ENCODE results near the gene LYPD6B. TPM values are rescaled to one million over a fixed set of nuclear protein-coding genes. Genes with fewer than 3 reads are reported as not detected.

The LYPD6B gene
- polyA plus RNA-seq, 1 of the 3 experiments (the other 2 are of a cell fraction), result 18.2 TPM

GRCh38 chr2:149189769-149190168 is 151.3 kb downstream of the LYPD6B start:
- Histone ChIP-seq H3K9me2 (no peaks in the 10 kb centered on the region), H3F3A (replicated peaks; ENCODE audit: insufficient read depth) (no peaks in the 10 kb centered on the region), H3K79me2 (ENCODE audit: insufficient read depth) (no peaks in the 10 kb centered on the region), H4K20me1 (ENCODE audit: insufficient read depth) (no peaks in the 10 kb centered on the region), H3K9me3 (no peaks in the 10 kb centered on the region), H3K27ac (ENCODE audit: low read depth in 2 of 2, low read length in 1 of 2) (no peak overlapping the region), H3K9ac (no peak overlapping the region), H3K4me3 (ENCODE audit: low read depth in 2 of 2, low read length in 1 of 2) (no peak overlapping the region), H3K27me3 (ENCODE audit: insufficient read depth) (no peaks in the 10 kb centered on the region), H3K4me2 (no peak overlapping the region), H3K36me3 (replicated peaks in 1 of 2; ENCODE audit: control insufficient read depth in 1 of 2, insufficient read depth in 2 of 2, low read length in 1 of 2) (no peaks in the 10 kb centered on the region), H2AFZ (ENCODE audit: low read depth) (no peak overlapping the region), H3K4me1 (ENCODE audit: control insufficient read depth in 1 of 2, insufficient read depth in 2 of 2, low read depth in 1 of 2, low read length in 1 of 2) (peaks cover 0 to 12% of the 10 kb centered on the region in 2 experiments; a peak in 1 of 4 replicates)
- DNase-seq, result no peak
- TF ChIP-seq REST (IDR thresholded peaks at IDR 0.05; ENCODE audit: low read depth, low read length), result no peak
- no peak for TF ChIP-seq GATA2 (CRISPR knock-in tag; IDR thresholded peaks at IDR 0.05)
- POLR2A ChIA-PET, result no interaction called here
- CTCF ChIA-PET, result interaction anchor here (0.9 kb wide), 1 partner anchor 172 kb away, joined by 3 read pairs; no protein-coding TSS in a partner anchor

DNA sequence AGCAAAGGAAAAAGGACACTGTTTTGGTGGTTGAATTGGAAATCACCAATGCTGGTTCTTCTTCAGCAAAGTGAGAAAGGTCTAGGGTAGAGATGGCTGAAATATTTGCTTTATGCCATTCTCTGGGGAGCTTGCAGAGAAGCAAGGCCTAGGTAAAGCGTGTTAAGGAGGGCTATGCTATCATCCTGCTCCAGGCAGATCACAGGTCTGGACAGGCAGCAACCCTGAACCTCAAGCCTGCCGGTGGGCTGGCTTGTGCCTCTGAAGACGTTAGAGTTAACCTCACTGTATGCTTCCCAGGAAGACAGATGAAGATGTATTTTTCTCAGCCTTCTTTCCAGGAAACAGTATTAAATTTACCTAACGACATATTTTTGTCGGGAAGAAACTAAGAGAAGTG is 153.4 kb downstream of the LYPD6B start:
- H3K79me2 ChIP-seq (ENCODE audit: insufficient read depth), result no peaks in the 10 kb centered on the region
- no peak overlapping the region for H3K27ac ChIP-seq (ENCODE audit: low read depth in 2 of 2, low read length in 1 of 2)
- no peak for DNase-seq
- no peaks in the 10 kb centered on the region for H3K9me2 ChIP-seq
- no peak overlapping the region for H2AFZ ChIP-seq (ENCODE audit: low read depth)
- POLR2A ChIA-PET, result no interaction called here
- H3K9ac ChIP-seq, result no peak overlapping the region
- CTCF ChIA-PET, result no interaction called here
- TF ChIP-seq TCF12 (IDR thresholded peaks at IDR 0.05), result no peak
- TF ChIP-seq JUND (IDR thresholded peaks at IDR 0.05), result no peak
- no peak for TF ChIP-seq MEF2A (IDR thresholded peaks at IDR 0.05; ENCODE audit: borderline replicate concordance, low read depth)
- no peak for TF ChIP-seq FOXJ3 (CRISPR knock-in tag; IDR thresholded peaks at IDR 0.05)
- TF ChIP-seq, protein P1, sequence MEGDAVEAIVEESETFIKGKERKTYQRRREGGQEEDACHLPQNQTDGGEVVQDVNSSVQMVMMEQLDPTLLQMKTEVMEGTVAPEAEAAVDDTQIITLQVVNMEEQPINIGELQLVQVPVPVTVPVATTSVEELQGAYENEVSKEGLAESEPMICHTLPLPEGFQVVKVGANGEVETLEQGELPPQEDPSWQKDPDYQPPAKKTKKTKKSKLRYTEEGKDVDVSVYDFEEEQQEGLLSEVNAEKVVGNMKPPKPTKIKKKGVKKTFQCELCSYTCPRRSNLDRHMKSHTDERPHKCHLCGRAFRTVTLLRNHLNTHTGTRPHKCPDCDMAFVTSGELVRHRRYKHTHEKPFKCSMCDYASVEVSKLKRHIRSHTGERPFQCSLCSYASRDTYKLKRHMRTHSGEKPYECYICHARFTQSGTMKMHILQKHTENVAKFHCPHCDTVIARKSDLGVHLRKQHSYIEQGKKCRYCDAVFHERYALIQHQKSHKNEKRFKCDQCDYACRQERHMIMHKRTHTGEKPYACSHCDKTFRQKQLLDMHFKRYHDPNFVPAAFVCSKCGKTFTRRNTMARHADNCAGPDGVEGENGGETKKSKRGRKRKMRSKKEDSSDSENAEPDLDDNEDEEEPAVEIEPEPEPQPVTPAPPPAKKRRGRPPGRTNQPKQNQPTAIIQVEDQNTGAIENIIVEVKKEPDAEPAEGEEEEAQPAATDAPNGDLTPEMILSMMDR (IDR thresholded peaks at IDR 0.05), result no peak
- TF ChIP-seq FOXM1 (IDR thresholded peaks at IDR 0.05; ENCODE audit: low read depth), result no peak
- TF ChIP-seq FOSL2 (IDR thresholded peaks at IDR 0.05; ENCODE audit: borderline replicate concordance, low read depth), result no peak
- no peak for TF ChIP-seq TEAD4 (IDR thresholded peaks at IDR 0.05; ENCODE audit: borderline replicate concordance, insufficient read depth)
- TF ChIP-seq, protein P2, sequence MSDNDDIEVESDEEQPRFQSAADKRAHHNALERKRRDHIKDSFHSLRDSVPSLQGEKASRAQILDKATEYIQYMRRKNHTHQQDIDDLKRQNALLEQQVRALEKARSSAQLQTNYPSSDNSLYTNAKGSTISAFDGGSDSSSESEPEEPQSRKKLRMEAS (IDR thresholded peaks at IDR 0.05; ENCODE audit: low read depth), result no peak
- no peak for TF ChIP-seq RFX5 (IDR thresholded peaks at IDR 0.05; ENCODE audit: low read length)
- no peak for TF ChIP-seq POLR2AphosphoS5 (IDR thresholded peaks at IDR 0.05; ENCODE audit: low read depth, low read length)
- TF ChIP-seq NRF1 (IDR thresholded peaks at IDR 0.05; ENCODE audit: low read depth, low read length), result no peak
- no peak for TF ChIP-seq NFIC (IDR thresholded peaks at IDR 0.05; ENCODE audit: borderline replicate concordance)
- no peak for TF ChIP-seq GABPA (IDR thresholded peaks at IDR 0.05; ENCODE audit: low read depth)
- no peak for TF ChIP-seq PBX3 (IDR thresholded peaks at IDR 0.05)
- TF ChIP-seq, protein P3, sequence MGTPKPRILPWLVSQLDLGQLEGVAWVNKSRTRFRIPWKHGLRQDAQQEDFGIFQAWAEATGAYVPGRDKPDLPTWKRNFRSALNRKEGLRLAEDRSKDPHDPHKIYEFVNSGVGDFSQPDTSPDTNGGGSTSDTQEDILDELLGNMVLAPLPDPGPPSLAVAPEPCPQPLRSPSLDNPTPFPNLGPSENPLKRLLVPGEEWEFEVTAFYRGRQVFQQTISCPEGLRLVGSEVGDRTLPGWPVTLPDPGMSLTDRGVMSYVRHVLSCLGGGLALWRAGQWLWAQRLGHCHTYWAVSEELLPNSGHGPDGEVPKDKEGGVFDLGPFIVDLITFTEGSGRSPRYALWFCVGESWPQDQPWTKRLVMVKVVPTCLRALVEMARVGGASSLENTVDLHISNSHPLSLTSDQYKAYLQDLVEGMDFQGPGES (IDR thresholded peaks at IDR 0.05; ENCODE audit: low read depth, low read length), result no peak
- H3K36me3 ChIP-seq (replicated peaks in 1 of 2; ENCODE audit: control insufficient read depth in 1 of 2, insufficient read depth in 2 of 2, low read length in 1 of 2), result no peaks in the 10 kb centered on the region
- no peaks in the 10 kb centered on the region for H3F3A ChIP-seq (replicated peaks; ENCODE audit: insufficient read depth)
- no peaks in the 10 kb centered on the region for H3K9me3 ChIP-seq
- H3K4me3 ChIP-seq (ENCODE audit: low read depth in 2 of 2, low read length in 1 of 2), result no peak overlapping the region
- H3K4me2 ChIP-seq, result no peak overlapping the region
- H4K20me1 ChIP-seq (ENCODE audit: insufficient read depth), result no peaks in the 10 kb centered on the region
- 87% methylated on average over 5 of the region's 5 CpGs for WGBS (ENCODE audit: low lambda C conversion rate)
- H3K27me3 ChIP-seq (ENCODE audit: insufficient read depth), result no peaks in the 10 kb centered on the region
- peaks cover 0 to 5% of the 10 kb centered on the region in 2 experiments; a peak in 1 of 4 replicates for H3K4me1 ChIP-seq (ENCODE audit: control insufficient read depth in 1 of 2, insufficient read depth in 2 of 2, low read depth in 1 of 2, low read length in 1 of 2)

Measured in SK-N-SH (cell line).